ENCODE measurements around the gene CEP57L1.

DNA sequence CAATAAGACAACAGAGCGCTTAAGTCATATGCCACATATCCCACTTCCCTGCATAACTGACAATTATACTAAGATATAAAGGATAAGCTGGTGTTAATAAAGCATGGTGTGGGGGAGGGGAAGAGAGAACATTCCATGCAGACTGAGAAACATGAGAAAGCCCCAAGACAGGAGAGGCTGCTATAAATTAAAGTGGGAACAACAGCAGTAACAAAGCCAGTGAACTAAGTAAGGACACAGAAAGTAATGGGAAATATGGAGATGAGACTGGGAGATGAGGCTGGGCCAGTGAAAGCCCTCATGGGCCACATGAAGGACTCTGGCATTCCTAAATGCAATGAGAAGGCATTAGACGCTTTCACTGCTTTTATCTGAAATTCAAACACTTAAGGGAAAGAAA lies 42.0 kb upstream of the CEP57L1 start:
- TF ChIP-seq, protein P1, sequence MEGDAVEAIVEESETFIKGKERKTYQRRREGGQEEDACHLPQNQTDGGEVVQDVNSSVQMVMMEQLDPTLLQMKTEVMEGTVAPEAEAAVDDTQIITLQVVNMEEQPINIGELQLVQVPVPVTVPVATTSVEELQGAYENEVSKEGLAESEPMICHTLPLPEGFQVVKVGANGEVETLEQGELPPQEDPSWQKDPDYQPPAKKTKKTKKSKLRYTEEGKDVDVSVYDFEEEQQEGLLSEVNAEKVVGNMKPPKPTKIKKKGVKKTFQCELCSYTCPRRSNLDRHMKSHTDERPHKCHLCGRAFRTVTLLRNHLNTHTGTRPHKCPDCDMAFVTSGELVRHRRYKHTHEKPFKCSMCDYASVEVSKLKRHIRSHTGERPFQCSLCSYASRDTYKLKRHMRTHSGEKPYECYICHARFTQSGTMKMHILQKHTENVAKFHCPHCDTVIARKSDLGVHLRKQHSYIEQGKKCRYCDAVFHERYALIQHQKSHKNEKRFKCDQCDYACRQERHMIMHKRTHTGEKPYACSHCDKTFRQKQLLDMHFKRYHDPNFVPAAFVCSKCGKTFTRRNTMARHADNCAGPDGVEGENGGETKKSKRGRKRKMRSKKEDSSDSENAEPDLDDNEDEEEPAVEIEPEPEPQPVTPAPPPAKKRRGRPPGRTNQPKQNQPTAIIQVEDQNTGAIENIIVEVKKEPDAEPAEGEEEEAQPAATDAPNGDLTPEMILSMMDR (IDR thresholded peaks at IDR 0.05): no peak
- TF ChIP-seq POLR2A (IDR thresholded peaks at IDR 0.05): no peak

All from uterus (tissue), 2 donors.